GM19035 (cell line): Measurements from ENCODE around the gene SEC23A.

Source experiments
- ATAC-seq: cut with Tn5 transposase; IDR thresholded peaks from one replicate; pipeline ENCODE4 v1.9.1; 2021; ENCODE audit not compliant: unreplicated experiment

Gene SEC23A

DNA sequence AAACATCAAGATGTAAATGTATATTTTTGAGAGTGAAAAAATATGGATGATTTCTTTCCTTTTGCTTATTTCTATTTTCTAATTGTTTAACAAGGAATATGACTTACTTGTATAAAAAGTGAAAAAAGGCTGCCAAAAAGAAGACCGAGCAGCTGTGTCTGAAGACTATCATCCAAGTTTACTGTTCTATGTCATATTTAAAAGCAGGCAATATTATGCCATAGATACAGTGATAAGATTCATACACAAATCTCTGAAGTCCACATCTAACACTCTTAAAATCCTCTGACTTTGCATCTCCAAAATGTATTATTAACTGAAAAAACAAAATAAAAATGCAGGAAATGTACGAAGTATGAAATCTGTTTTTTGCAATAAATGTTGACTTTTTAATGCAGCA is 109.1 kb downstream of the SEC23A start:
- no peak for ATAC-seq

DNA sequence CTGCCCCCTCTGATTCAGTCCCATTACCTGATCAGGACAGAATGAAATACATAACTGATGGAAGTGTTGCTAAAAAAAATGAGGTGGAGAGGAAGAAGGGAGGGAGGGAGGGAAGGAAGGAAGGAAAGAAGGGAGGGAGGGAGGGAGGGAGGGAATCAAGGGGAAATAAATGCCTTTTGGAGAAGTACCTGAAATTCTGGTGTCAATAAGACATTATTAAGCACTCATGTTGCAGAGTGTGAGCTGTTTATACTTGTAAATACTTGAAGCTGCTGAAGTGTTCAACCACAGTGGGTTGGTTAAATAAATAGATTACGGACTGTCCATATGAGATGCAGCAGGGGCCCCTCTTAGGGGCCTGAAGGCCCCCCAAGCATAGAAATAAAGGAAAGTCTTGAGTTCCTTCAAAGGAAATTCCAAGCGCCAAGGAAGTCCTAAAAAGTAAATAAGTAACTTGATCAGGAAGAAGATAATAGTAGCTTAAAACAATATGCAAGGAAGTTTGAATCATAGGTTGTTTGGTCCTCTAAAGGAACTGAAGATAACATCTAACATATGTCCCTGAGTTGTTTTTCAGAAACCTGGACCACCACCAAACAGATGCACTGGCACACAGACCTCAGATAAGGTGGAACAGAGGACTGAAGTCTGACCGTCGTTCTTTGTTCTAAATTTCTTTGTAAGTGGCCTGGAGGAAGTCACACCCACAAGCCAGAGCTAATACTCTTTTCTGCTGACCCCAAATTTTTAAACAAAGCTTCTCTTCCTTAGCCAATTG is 110.8 kb downstream of the SEC23A start:
- no peak for ATAC-seq

DNA sequence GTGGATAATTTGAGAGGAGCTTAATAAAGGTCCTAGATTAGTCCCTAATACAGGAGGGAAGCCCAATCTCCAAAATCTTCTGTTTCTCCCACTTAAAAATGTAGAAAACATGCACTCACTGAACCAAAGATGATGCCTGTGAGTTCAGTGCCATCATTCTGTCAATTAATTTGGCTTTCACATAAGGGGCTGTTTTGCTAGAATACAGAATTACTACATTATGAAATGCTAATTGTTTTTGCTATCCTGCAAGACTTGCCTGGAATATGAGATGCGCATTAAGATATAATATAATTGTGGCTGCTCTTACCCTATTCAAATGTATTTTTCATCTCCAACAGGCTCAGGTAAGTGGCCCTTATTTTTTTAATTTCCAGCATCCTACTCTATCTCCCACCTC is 111.7 kb downstream of the SEC23A start:
- no peak for ATAC-seq

DNA sequence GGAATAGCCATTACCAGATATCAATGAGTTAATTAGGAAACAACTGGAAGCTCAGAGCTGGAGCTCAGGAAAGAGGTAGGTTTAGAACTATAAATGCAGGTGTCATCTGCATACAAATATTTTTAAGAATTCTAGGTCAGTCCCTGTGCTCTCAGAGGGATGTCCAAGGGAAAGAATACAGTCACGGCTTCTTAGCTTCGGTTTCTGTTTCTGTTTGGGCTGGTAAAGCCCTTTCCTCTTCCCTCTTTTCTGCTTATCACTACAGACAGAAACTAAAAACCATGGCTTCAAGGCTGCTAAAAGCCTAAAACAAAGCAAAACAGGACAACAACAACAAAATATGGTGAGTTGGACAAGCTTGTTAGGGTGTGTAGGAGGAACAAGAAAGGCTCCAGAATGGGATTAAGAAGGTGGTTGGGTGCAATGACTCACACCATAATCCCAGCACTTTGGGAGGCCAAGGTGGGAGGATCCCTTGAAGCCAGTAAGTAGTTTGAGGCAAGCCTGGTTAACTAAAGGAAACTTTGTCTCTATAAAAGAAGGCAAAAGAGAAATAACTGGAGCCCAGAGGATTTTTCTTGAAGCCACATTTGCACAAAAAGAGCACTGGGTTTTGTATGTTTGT is 113.0 kb downstream of the SEC23A start:
- peak; percentile 91 for ATAC-seq

DNA sequence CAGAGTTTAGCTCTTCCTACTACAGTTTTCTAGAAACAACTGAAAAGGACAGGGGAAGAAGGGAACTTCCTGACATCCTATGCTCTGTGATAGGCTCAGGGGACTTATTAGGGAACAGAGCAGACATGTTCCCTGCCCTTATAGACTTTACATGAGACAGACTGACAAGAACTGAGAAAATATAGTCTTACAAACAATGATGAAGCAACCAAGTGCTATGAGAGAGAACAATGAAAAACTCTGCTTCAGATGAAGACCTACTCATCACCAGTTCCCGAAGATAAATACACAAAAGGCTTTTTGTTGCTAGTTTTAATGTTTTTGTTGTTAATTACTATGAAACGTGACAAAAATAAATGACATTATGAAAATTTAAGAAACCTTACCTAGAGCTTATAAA is 115.3 kb downstream of the SEC23A start:
- no peak for ATAC-seq

DNA sequence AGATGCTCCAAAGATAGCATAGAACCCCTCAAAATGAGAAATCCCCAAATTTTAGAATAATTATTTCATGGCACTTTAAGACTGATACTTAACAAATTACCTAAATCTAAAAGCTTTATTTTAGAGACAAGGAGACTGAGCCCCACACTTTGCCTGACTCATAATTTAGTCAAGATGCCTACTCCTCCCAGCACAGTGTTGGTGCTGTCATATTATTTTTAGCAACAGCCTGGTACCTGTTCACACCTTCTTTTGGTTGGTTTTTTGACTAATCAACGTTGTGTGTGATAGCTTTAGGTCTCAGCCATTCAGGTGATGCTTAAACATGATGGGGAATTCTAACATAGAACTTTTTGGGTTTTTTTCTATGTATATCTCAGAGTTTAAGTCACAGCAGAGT is 120.2 kb downstream of the SEC23A start:
- no peak for ATAC-seq

DNA sequence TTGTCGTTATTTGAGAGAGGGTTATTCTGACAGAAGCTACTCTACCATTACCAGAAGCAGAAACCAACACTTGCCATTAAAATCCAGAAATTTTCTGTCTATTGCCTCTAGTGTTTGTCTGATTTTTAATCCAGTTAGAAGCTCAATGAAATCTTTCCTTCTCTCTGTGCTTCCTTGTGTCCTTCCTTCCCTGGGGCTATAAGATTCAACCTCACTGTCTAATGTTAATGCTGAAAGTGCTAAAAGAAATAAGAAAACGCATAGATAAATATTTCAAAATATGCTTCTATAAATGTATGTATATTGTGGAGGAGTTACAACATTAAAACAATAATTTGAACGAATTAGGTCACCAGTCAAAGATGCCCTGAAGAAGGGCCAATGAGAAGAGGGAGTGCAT is 120.8 kb downstream of the SEC23A start:
- ATAC-seq, result no peak
